GM21717 (cell line): ENCODE results near the gene PLGRKT.
"Not testable (repeated sequence)": the region's sequence is repeated elsewhere in the genome, so short reads cannot be mapped to it uniquely, and the experiment has no call there.

Source experiments
- ATAC-seq: cut with Tn5 transposase; IDR thresholded peaks from one replicate; pipeline ENCODE4 v1.9.1; 2021; ENCODE audit warnings: mild to moderate bottlenecking, moderate library complexity; ENCODE audit not compliant: unreplicated experiment

Gene PLGRKT

GRCh38 chr9:5453004-5453403 is 15.3 kb upstream of the PLGRKT start:
- no peak for ATAC-seq

- ATAC-seq: no peak
These were observed 14.5 kb upstream of the PLGRKT start for GRCh38 chr9:5452286-5452609.

- ATAC-seq: peak; percentile 68
These were observed 12.8 kb upstream of the PLGRKT start, which contains the start of gene CD274 for GRCh38 chr9:5450359-5451091. Gene CD274 (plus strand): TSS chr9:5450542. CDS start chr9:5456114, 5,572 bp downstream.

GRCh38 chr9:5449521-5450358 is 12.0 kb upstream of the PLGRKT start:
- ATAC-seq: no peak

- ATAC-seq: no peak
These were observed 11.0 kb upstream of the PLGRKT start for GRCh38 chr9:5448461-5449435.

- no peak for ATAC-seq
These were observed 10.3 kb upstream of the PLGRKT start for GRCh38 chr9:5448016-5448415.

GRCh38 chr9:5447337-5447736 is 9.6 kb upstream of the PLGRKT start:
- no peak for ATAC-seq

GRCh38 chr9:5446451-5447236 is 8.9 kb upstream of the PLGRKT start:
- ATAC-seq: no peak

- no peak for ATAC-seq
These were observed 8.2 kb upstream of the PLGRKT start for GRCh38 chr9:5445886-5446285.

GRCh38 chr9:5445096-5445495 is 7.4 kb upstream of the PLGRKT start:
- not testable (repeated sequence) for ATAC-seq

- no peak for ATAC-seq
These were observed 6.1 kb upstream of the PLGRKT start for GRCh38 chr9:5443850-5444249.

- ATAC-seq: no peak
These were observed 4.8 kb upstream of the PLGRKT start for GRCh38 chr9:5442400-5443011.

- no peak for ATAC-seq
These were observed 3.3 kb upstream of the PLGRKT start for GRCh38 chr9:5441043-5441442.

- no peak for ATAC-seq
These were observed 2.7 kb upstream of the PLGRKT start for GRCh38 chr9:5440426-5440825.

GRCh38 chr9:5438301-5439162 is 807 bp upstream of the PLGRKT start:
- ATAC-seq: peak; percentile 61

- ATAC-seq: no peak
These were observed 1.3 kb downstream of the PLGRKT start for GRCh38 chr9:5436441-5436840.

GRCh38 chr9:5435912-5436311 is 1.8 kb downstream of the PLGRKT start:
- ATAC-seq: no peak

GRCh38 chr9:5433841-5434810 is 3.6 kb downstream of the PLGRKT start:
- ATAC-seq: not testable (repeated sequence)
